ENCODE measurements around the gene INHBE.

- TF ChIP-seq CTCF (conservative IDR thresholded peaks at IDR 0.05; ENCODE audit: low read length) (no peak), EZH2phosphoT487 (IDR thresholded peaks at IDR 0.05; ENCODE audit: borderline replicate concordance) (no peak)
Measured at GRCh38 chr12:57483466-57483865, 28.4 kb downstream of the INHBE start.
